CD14-positive monocyte (primary cell): Measurements from ENCODE around the gene PIGR. TPM values are rescaled to one million over a fixed set of nuclear protein-coding genes. Genes with fewer than 3 reads are reported as not detected.

Experiments used
- DNase-seq, 3 donors: peaks; one replicate each; pipeline ENCODE4 v3.0.0-alpha.2; 2011 to 2022
- H2AFZ ChIP-seq: 2 replicates; pipeline ENCODE4 v1.6.0; 2012; ENCODE audit warnings: mild to moderate bottlenecking, low read depth, low read length, inconsistent platforms; ENCODE audit not compliant: insufficient read depth, poor library complexity, severe bottlenecking
- H3K27ac ChIP-seq, 2 donors: 1 replicate in 1 of 2; 2 replicates in 1 of 2; pipeline ENCODE4 v1.5.1; 2012 to 2013; ENCODE audit warnings: low read length in 2 of 2, control low read depth in 1 of 2, inconsistent platforms in 1 of 2, low read depth in 1 of 2, mild to moderate bottlenecking in 1 of 2
- H3K27me3 ChIP-seq, 2 donors: one replicate each; pipeline versions ENCODE4 v1.6.0 to v1.6.1; 2011 to 2013; ENCODE audit warnings: low read length in 2 of 2; ENCODE audit not compliant: control insufficient read depth in 2 of 2, insufficient read depth in 2 of 2
- H3K36me3 ChIP-seq, 2 donors: replicated peaks in 1 of 2; 1 replicate in 1 of 2; 2 replicates in 1 of 2; pipeline versions ENCODE4 v1.5.1 to v1.6.1; 2012 to 2013; ENCODE audit warnings: low read length in 2 of 2, control low read depth in 1 of 2, inconsistent platforms in 1 of 2, mild to moderate bottlenecking in 1 of 2; ENCODE audit not compliant: insufficient read depth in 2 of 2, control insufficient read depth in 1 of 2
- H3K4me1 ChIP-seq, 2 donors: 1 replicate in 1 of 2; 2 replicates in 1 of 2; pipeline versions ENCODE4 v1.5.1 to v1.6.1; 2012 to 2013; ENCODE audit warnings: low read length in 2 of 2, control low read depth in 1 of 2, inconsistent platforms in 1 of 2, mild to moderate bottlenecking in 1 of 2, moderate library complexity in 1 of 2; ENCODE audit not compliant: insufficient read depth in 2 of 2, control insufficient read depth in 1 of 2
- H3K4me2 ChIP-seq: replicated peaks from 2 replicates; pipeline ENCODE3; 2012; ENCODE audit warnings: low read length, moderate library complexity, mild to moderate bottlenecking; ENCODE audit not compliant: poor library complexity, severe bottlenecking; ENCODE audit errors: extremely low read depth
- H3K4me3 ChIP-seq, 3 experiments: fragments of 200-600 bp in 1 of 3; sonication (generic) in 1 of 3; replicated peaks in 1 of 3; 1 replicate in 2 of 3; 2 replicates in 1 of 3; pipeline ENCODE4 v1.5.1; 2011 to 2013; ENCODE audit warnings: low read length in 3 of 3, mild to moderate bottlenecking in 3 of 3, control low read depth in 2 of 3, low read depth in 2 of 3, inconsistent platforms in 1 of 3, moderate library complexity in 1 of 3
- H3K79me2 ChIP-seq: 2 replicates; pipeline ENCODE4 v1.6.0; 2012; ENCODE audit warnings: mild to moderate bottlenecking, control low read depth, inconsistent platforms, low read length, moderate library complexity; ENCODE audit not compliant: insufficient read depth
- H3K9ac ChIP-seq: 2 replicates; pipeline ENCODE4 v1.6.0; 2017; ENCODE audit warnings: low read length, mild to moderate bottlenecking; ENCODE audit not compliant: insufficient read depth, poor library complexity, severe bottlenecking
- H3K9me3 ChIP-seq, 2 donors: replicated peaks in 1 of 2; 1 replicate in 1 of 2; 2 replicates in 1 of 2; pipeline versions ENCODE4 v1.5.1 to v1.6.1; 2012 to 2013; ENCODE audit warnings: low read length in 2 of 2, control low read depth in 1 of 2; ENCODE audit not compliant: control insufficient read depth in 1 of 2, insufficient read depth in 1 of 2
- H4K20me1 ChIP-seq: 2 replicates; pipeline ENCODE4 v1.6.0; 2012; ENCODE audit warnings: mild to moderate bottlenecking, low read length, control low read depth, moderate library complexity; ENCODE audit not compliant: insufficient read depth
- H3K27ac Mint-ChIP-seq, 7 donors: one replicate each; pipeline ENCODE4 v1.8.0; 2020; ENCODE audit warnings: mild to moderate bottlenecking in 7 of 7, mixed read lengths in 7 of 7, moderate library complexity in 6 of 7, inconsistent platforms in 2 of 7
- H3K27me3 Mint-ChIP-seq, 3 donors: one replicate each; pipeline ENCODE4 v1.8.0; 2021 to 2022; ENCODE audit warnings: low read depth in 3 of 3, mild to moderate bottlenecking in 3 of 3, mixed read lengths in 3 of 3, moderate library complexity in 3 of 3, inconsistent platforms in 1 of 3
- H3K36me3 Mint-ChIP-seq, 2 donors: one replicate each; pipeline ENCODE4 v1.8.0; 2020; ENCODE audit warnings: mixed read lengths in 2 of 2, inconsistent platforms in 1 of 2, mild to moderate bottlenecking in 1 of 2
- H3K4me1 Mint-ChIP-seq: one replicate; pipeline ENCODE4 v1.8.0; 2020; ENCODE audit warnings: mild to moderate bottlenecking, mixed read lengths
- H3K4me3 Mint-ChIP-seq, 2 donors: one replicate each; pipeline ENCODE4 v1.8.0; 2020; ENCODE audit warnings: mild to moderate bottlenecking in 2 of 2, mixed read lengths in 2 of 2, moderate library complexity in 1 of 2
- H3K9me3 Mint-ChIP-seq, 7 donors: one replicate each; pipeline ENCODE4 v1.8.0; 2020 to 2022; ENCODE audit warnings: mixed read lengths in 7 of 7, mild to moderate bottlenecking in 6 of 7, moderate library complexity in 6 of 7, inconsistent platforms in 2 of 7
- CTCF ChIP-seq: fragments of 200-600 bp; IDR thresholded peaks from one replicate; pipeline ENCODE4 v1.8.0; 2022; ENCODE audit warnings: antibody characterized with exemption, mild to moderate bottlenecking
- WGBS: methylation state at CpG from one replicate; pipeline ENCODE4 v1.1.5; 2013; ENCODE audit warnings: missing lambda C conversion rate; ENCODE audit not compliant: insufficient coverage; 5-methylcytosine and 5-hydroxymethylcytosine counted together
- intact Hi-C, 2 donors: fragments of 100-400 bp; cut with micrococcal nuclease; formaldehyde crosslinking; loops; one replicate each; pipeline versions ENCODE4 v1.15.0 to v1.15.1; 2023
- polyA plus RNA-seq, 3 donors: library from polyadenylated mRNA; depleted of rRNA in 1 of 3; unstranded in 2 of 3; stranded (reverse) in 1 of 3; fragments of 300-500 nt in 2 of 3; fragments of >200 nt in 1 of 3; fragmentation: Illumina TruSeq in 2 of 3; gene quantifications; 1 replicate in 2 of 3; 2 replicates in 1 of 3; pipeline ENCODE4 v1.2.3, GENCODE V29; 2012 to 2021

Gene PIGR
- polyA plus RNA-seq, 3 donors, result 0.01 TPM; not detected in 2

GRCh38 chr1:206940588-206940936 is 5.7 kb downstream of the PIGR start:
- DNase-seq, result no peak
- peaks cover 0 to 2% of the 10 kb centered on the region in 2 donors for H3K27me3 ChIP-seq
- no peak for TF ChIP-seq CTCF
- H3K27ac Mint-ChIP-seq, result peak overlapping the region in 1 of 7 donors; percentile 27
- no peaks in the 10 kb centered on the region for H3K79me2 ChIP-seq
- H2AFZ ChIP-seq, result no peak overlapping the region
- 100% methylated on average over 1 of the region's 3 CpGs for WGBS
- H4K20me1 ChIP-seq, result no peaks in the 10 kb centered on the region
- H3K4me3 Mint-ChIP-seq, result no peak overlapping the region
- H3K4me1 ChIP-seq, result peaks cover 2 to 3% of the 10 kb centered on the region in 2 donors
- no peak overlapping the region for H3K27ac ChIP-seq
- intact Hi-C loops, result no loop called here
- H3K4me2 ChIP-seq, result no peak overlapping the region
- peaks cover 14 to 24% (median 14%) of the 10 kb centered on the region in 3 donors for H3K27me3 Mint-ChIP-seq
- H3K9me3 ChIP-seq, result no peaks in the 10 kb centered on the region
- no peaks in the 10 kb centered on the region for H3K36me3 ChIP-seq
- no peaks in the 10 kb centered on the region for H3K36me3 Mint-ChIP-seq
- H3K9ac ChIP-seq, result no peak overlapping the region
- H3K4me1 Mint-ChIP-seq, result peaks cover 6% of the 10 kb centered on the region
- no peak overlapping the region for H3K4me3 ChIP-seq
- H3K9me3 Mint-ChIP-seq, result no peaks in the 10 kb centered on the region

- H3K27ac Mint-ChIP-seq, result peak overlapping the region in 1 of 7 donors; percentile 23
- no peak overlapping the region for H3K9ac ChIP-seq
- H3K4me2 ChIP-seq, result no peak overlapping the region
- no peak overlapping the region for H3K27ac ChIP-seq
- peaks cover 3 to 7% of the 10 kb centered on the region in 2 donors for H3K4me1 ChIP-seq
- TF ChIP-seq CTCF, result no peak
- no peak for DNase-seq
- H3K79me2 ChIP-seq, result no peaks in the 10 kb centered on the region
- H3K4me3 Mint-ChIP-seq, result no peak overlapping the region
- H2AFZ ChIP-seq, result no peak overlapping the region
- WGBS, result 96% methylated on average over 7 of the region's 9 CpGs
- no peak overlapping the region for H3K4me3 ChIP-seq
- peaks cover 0 to under 1% of the 10 kb centered on the region in 2 donors for H3K27me3 ChIP-seq
- H3K4me1 Mint-ChIP-seq, result peaks cover 9% of the 10 kb centered on the region
- H3K36me3 ChIP-seq, result no peaks in the 10 kb centered on the region
- no peaks in the 10 kb centered on the region for H3K9me3 Mint-ChIP-seq
- peaks cover 10 to 22% (median 12%) of the 10 kb centered on the region in 3 donors for H3K27me3 Mint-ChIP-seq
- intact Hi-C loops, result loop anchor here in 1 of 2 donors (5.0 kb wide), 1 partner anchor 42 kb away; no protein-coding TSS in a partner anchor
- no peaks in the 10 kb centered on the region for H3K9me3 ChIP-seq
- no peaks in the 10 kb centered on the region for H3K36me3 Mint-ChIP-seq
- H4K20me1 ChIP-seq, result no peaks in the 10 kb centered on the region
Observed at GRCh38 chr1:206939841-206940587, 6.3 kb downstream of the PIGR start.
